ENCODE data around the gene CSF1.
"Not testable (repeated sequence)": the region's sequence is repeated elsewhere in the genome, so short reads cannot be mapped to it uniquely, and the experiment has no call there.

CSF1 gene

GRCh38 chr1:109938556-109938955 is 27.9 kb downstream of the CSF1 start:
- DNase-seq (ENCODE audit: low read depth) = no peak

- no peak for DNase-seq (ENCODE audit: low read depth)
Measured at GRCh38 chr1:109942434-109942833, 31.8 kb downstream of the CSF1 start.

GRCh38 chr1:109944541-109944940 is 33.9 kb downstream of the CSF1 start:
- no peak for DNase-seq (ENCODE audit: low read depth)

GRCh38 chr1:109946511-109946910 is 35.9 kb downstream of the CSF1 start:
- no peak for DNase-seq (ENCODE audit: low read depth)

- no peak for DNase-seq (ENCODE audit: low read depth)
Measured at GRCh38 chr1:109947582-109948284, 37.1 kb downstream of the CSF1 start.

GRCh38 chr1:109948285-109948630 is 37.6 kb downstream of the CSF1 start:
- DNase-seq (ENCODE audit: low read depth) = no peak

GRCh38 chr1:109950038-109950437 is 39.4 kb downstream of the CSF1 start:
- no peak for DNase-seq (ENCODE audit: low read depth)

- no peak for DNase-seq (ENCODE audit: low read depth)
Measured at GRCh38 chr1:109950509-109950908, 39.9 kb downstream of the CSF1 start.

- not testable (repeated sequence) for DNase-seq (ENCODE audit: low read depth)
Measured at GRCh38 chr1:109951501-109951900, 40.9 kb downstream of the CSF1 start.

GRCh38 chr1:109954041-109954512 is 43.4 kb downstream of the CSF1 start:
- DNase-seq (ENCODE audit: low read depth) = no peak

GRCh38 chr1:109959632-109959973 is 49.0 kb downstream of the CSF1 start:
- DNase-seq (ENCODE audit: low read depth) = no peak

GRCh38 chr1:109959974-109960744 is 49.5 kb downstream of the CSF1 start:
- no peak for DNase-seq (ENCODE audit: low read depth)

- DNase-seq (ENCODE audit: low read depth) = no peak
Measured at GRCh38 chr1:109960745-109961094, 50.1 kb downstream of the CSF1 start.

GRCh38 chr1:109963864-109964263 is 53.2 kb downstream of the CSF1 start:
- no peak for DNase-seq (ENCODE audit: low read depth)

- DNase-seq (ENCODE audit: low read depth) = no peak
Measured at GRCh38 chr1:109969146-109969829, 58.6 kb downstream of the CSF1 start.

- no peak for DNase-seq (ENCODE audit: low read depth)
Measured at GRCh38 chr1:109969907-109970306, 59.3 kb downstream of the CSF1 start.

GRCh38 chr1:109971559-109971958 is 60.9 kb downstream of the CSF1 start:
- no peak for DNase-seq (ENCODE audit: low read depth)

- DNase-seq (ENCODE audit: low read depth) = no peak
Measured at GRCh38 chr1:109974191-109974590, 63.5 kb downstream of the CSF1 start.

GRCh38 chr1:109975718-109976117 is 65.1 kb downstream of the CSF1 start:
- no peak for DNase-seq (ENCODE audit: low read depth)

- no peak for DNase-seq (ENCODE audit: low read depth)
Measured at GRCh38 chr1:109976762-109977161, 66.1 kb downstream of the CSF1 start.

- DNase-seq (ENCODE audit: low read depth) = no peak
Measured at GRCh38 chr1:109977225-109977624, 66.6 kb downstream of the CSF1 start.

- no peak for DNase-seq (ENCODE audit: low read depth)
Measured at GRCh38 chr1:109977657-109978378, 67.2 kb downstream of the CSF1 start.
